ENCODE results near the gene MAP2K5. TPM values are rescaled to one million over a fixed set of nuclear protein-coding genes. Genes with fewer than 3 reads are reported as not detected.

MAP2K5 gene
- total RNA-seq, 4 donors from 2014 or later: 7.7 to 15.1 (median 12.0) TPM

- H3K27ac ChIP-seq: peak overlapping the region in 2 of 4 donors; percentile 13 to 45
- 52 to 74% methylated on average over 3 to 5 of the region's 7 CpGs for WGBS, 2 donors (ENCODE audit: low coverage in 1 of 2)
These were observed 301.3 kb downstream of the MAP2K5 start for GRCh38 chr15:67843571-67844387.

GRCh38 chr15:67845974-67846373 lies 303.5 kb downstream of the MAP2K5 start:
- Histone ChIP-seq H3K4me1 (peaks cover 0 to 25% (median 6%) of the 10 kb centered on the region in 3 donors), H3K4me3 (no peak overlapping the region), H3K36me3 (no peaks in the 10 kb centered on the region), H3K27me3 (no peaks in the 10 kb centered on the region), H3K9me3 (no peaks in the 10 kb centered on the region), H3K27ac (no peak overlapping the region)
- ATAC-seq: no peak
- WGBS, 2 donors (ENCODE audit: low coverage in 1 of 2): 82 to 93% methylated on average over 5 of the region's 5 CpGs
- TF ChIP-seq POLR2A (IDR thresholded peaks at IDR 0.05) (no peak), POLR2AphosphoS5 (IDR thresholded peaks at IDR 0.05) (no peak), EP300 (IDR thresholded peaks at IDR 0.05) (no peak), CTCF (IDR thresholded peaks at IDR 0.05) (no peak)

More at GRCh38 chr15:67843571-67844387, 301.3 kb downstream of the MAP2K5 start:
- TF ChIP-seq EP300 (IDR thresholded peaks at IDR 0.05): no peak
- no peak for TF ChIP-seq POLR2AphosphoS5 (IDR thresholded peaks at IDR 0.05)
- TF ChIP-seq POLR2A (IDR thresholded peaks at IDR 0.05): no peak
- TF ChIP-seq CTCF (IDR thresholded peaks at IDR 0.05): no peak
- no peak for ATAC-seq
- Histone ChIP-seq H3K4me1 (peaks cover 0 to 37% (median 10%) of the 10 kb centered on the region in 3 donors), H3K9me3 (no peaks in the 10 kb centered on the region), H3K27me3 (no peaks in the 10 kb centered on the region), H3K36me3 (no peaks in the 10 kb centered on the region), H3K4me3 (no peak overlapping the region)

GRCh38 chr15:67849538-67849937 lies 307.0 kb downstream of the MAP2K5 start:
- H3K27me3 ChIP-seq: no peaks in the 10 kb centered on the region
- no peak overlapping the region for H3K27ac ChIP-seq
- no peaks in the 10 kb centered on the region for H3K9me3 ChIP-seq
- H3K36me3 ChIP-seq: no peaks in the 10 kb centered on the region
- no peak for ATAC-seq
- TF ChIP-seq CTCF (IDR thresholded peaks at IDR 0.05) (no peak), EP300 (IDR thresholded peaks at IDR 0.05) (no peak), POLR2AphosphoS5 (IDR thresholded peaks at IDR 0.05) (no peak), POLR2A (IDR thresholded peaks at IDR 0.05) (no peak)
- WGBS, 2 donors (ENCODE audit: low coverage in 1 of 2): 67 to 82% methylated on average over 1 of the region's 1 CpG
- peaks cover 0 to 1% (median 0%) of the 10 kb centered on the region in 3 donors for H3K4me1 ChIP-seq
- H3K4me3 ChIP-seq: no peak overlapping the region

- no peaks in the 10 kb centered on the region for H3K9me3 ChIP-seq
- H3K27me3 ChIP-seq: no peaks in the 10 kb centered on the region
- no peak for ATAC-seq
- TF ChIP-seq CTCF (IDR thresholded peaks at IDR 0.05): no peak
- TF ChIP-seq POLR2AphosphoS5 (IDR thresholded peaks at IDR 0.05): no peak
- no peak for TF ChIP-seq POLR2A (IDR thresholded peaks at IDR 0.05)
- no peak for TF ChIP-seq EP300 (IDR thresholded peaks at IDR 0.05)
- H3K27ac ChIP-seq: no peak overlapping the region
- H3K4me1 ChIP-seq: no peaks in the 10 kb centered on the region
- 55 to 56% methylated on average over 4 to 7 of the region's 7 CpGs for WGBS, 2 donors (ENCODE audit: low coverage in 1 of 2)
- H3K36me3 ChIP-seq: no peaks in the 10 kb centered on the region
- no peak overlapping the region for H3K4me3 ChIP-seq
These were observed 307.8 kb downstream of the MAP2K5 start for GRCh38 chr15:67850336-67850735.
